Activated T-helper 1 cell treated with anti-CD3 and anti-CD28 coated beads, Interleukin-2, amount 50 U/mL, for 16 hours (primary cell): ENCODE data around the gene ETNPPL.

ENCODE experiments used
- DNase-seq, 2 donors: peaks; one replicate each; pipeline ENCODE4 v3.0.0-alpha.2; 2020; ENCODE audit warnings: low read depth in 1 of 2, low spot score in 1 of 2

ETNPPL gene

GRCh38 chr4:108762559-108763225 lies at the start of gene ETNPPL:
TSS of gene ETNPPL (minus strand) at chr4:108763053. CDS start at chr4:108762898, 155 bp downstream.
- DNase-seq = no peak

- DNase-seq = no peak
These were observed 48.6 kb upstream of the ETNPPL start for GRCh38 chr4:108811486-108811885.

GRCh38 chr4:108810087-108810486 lies 47.2 kb upstream of the ETNPPL start:
- DNase-seq = no peak

GRCh38 chr4:108804648-108805273 lies 41.9 kb upstream of the ETNPPL start:
- no peak for DNase-seq

GRCh38 chr4:108799306-108799705 lies 36.5 kb upstream of the ETNPPL start:
- DNase-seq = no peak

GRCh38 chr4:108796173-108796572 lies 33.3 kb upstream of the ETNPPL start:
- no peak for DNase-seq

- no peak for DNase-seq
These were observed 32.9 kb upstream of the ETNPPL start for GRCh38 chr4:108795733-108796132.

GRCh38 chr4:108794136-108794535 lies 31.3 kb upstream of the ETNPPL start:
- DNase-seq = no peak

GRCh38 chr4:108793415-108793814 lies 30.6 kb upstream of the ETNPPL start:
- no peak for DNase-seq

- DNase-seq = no peak
These were observed 25.9 kb upstream of the ETNPPL start for GRCh38 chr4:108788731-108789130.

GRCh38 chr4:108787724-108788123 lies 24.9 kb upstream of the ETNPPL start:
- DNase-seq = no peak

- no peak for DNase-seq
These were observed 24.3 kb upstream of the ETNPPL start for GRCh38 chr4:108787106-108787505.

GRCh38 chr4:108786351-108786750 lies 23.5 kb upstream of the ETNPPL start:
- no peak for DNase-seq

- no peak for DNase-seq
These were observed 21.0 kb upstream of the ETNPPL start for GRCh38 chr4:108783665-108784463.

- no peak for DNase-seq
These were observed 17.1 kb upstream of the ETNPPL start for GRCh38 chr4:108779958-108780357.

GRCh38 chr4:108777388-108777787 lies 14.5 kb upstream of the ETNPPL start:
- no peak for DNase-seq

GRCh38 chr4:108775921-108776320 lies 13.1 kb upstream of the ETNPPL start:
- no peak for DNase-seq

- DNase-seq = no peak
These were observed 12.1 kb upstream of the ETNPPL start for GRCh38 chr4:108774809-108775530.

GRCh38 chr4:108772402-108772801 lies 9.5 kb upstream of the ETNPPL start:
- no peak for DNase-seq

GRCh38 chr4:108766058-108766457 lies 3.2 kb upstream of the ETNPPL start:
- no peak for DNase-seq

GRCh38 chr4:108763986-108764385 lies 1.1 kb upstream of the ETNPPL start:
- no peak for DNase-seq

- DNase-seq = no peak
These were observed 357 bp upstream of the ETNPPL start for GRCh38 chr4:108763226-108763593.
